Suppressor macrophage (primary cell): Measurements from ENCODE around the gene SNRNP25.

Experiments
- DNase-seq, 4 experiments: peaks; one replicate each; pipeline ENCODE4 v3.0.0-alpha.2; 2020 to 2022

SNRNP25 gene

GRCh38 chr16:63998-64913 is 10.6 kb downstream of the SNRNP25 start:
- DNase-seq, result no peak

GRCh38 chr16:64914-65255 is 11.3 kb downstream of the SNRNP25 start:
- no peak for DNase-seq

GRCh38 chr16:65745-66144 is 12.1 kb downstream of the SNRNP25 start:
- DNase-seq, result peak; percentile 87 to 94 (median 92)

- no peak for DNase-seq
These were observed 12.9 kb downstream of the SNRNP25 start for GRCh38 chr16:66309-67182.

GRCh38 chr16:67183-67791 is 13.7 kb downstream of the SNRNP25 start:
- no peak for DNase-seq

- DNase-seq, result no peak
These were observed 14.5 kb downstream of the SNRNP25 start for GRCh38 chr16:67884-68789.

- DNase-seq, result no peak
These were observed 15.6 kb downstream of the SNRNP25 start for GRCh38 chr16:69181-69580.

GRCh38 chr16:71210-71539 is 17.5 kb downstream of the SNRNP25 start:
- DNase-seq, result no peak

- peak in 2 of 4 experiments; percentile 37 to 55 for DNase-seq
These were observed 18.1 kb downstream of the SNRNP25 start for GRCh38 chr16:71540-72401.

GRCh38 chr16:72561-73548 is 19.2 kb downstream of the SNRNP25 start, which contains the start of gene RHBDF1:
RHBDF1 (minus strand) TSS chr16:72631; CDS start chr16:65015, 7,616 bp downstream.
- DNase-seq, result peak in 3 of 4 experiments; percentile 53 to 86 (median 79)

GRCh38 chr16:74051-74746 is 20.6 kb downstream of the SNRNP25 start:
- DNase-seq, result no peak

- DNase-seq, result no peak
These were observed 21.2 kb downstream of the SNRNP25 start for GRCh38 chr16:74747-75334.

GRCh38 chr16:75580-76501 is 22.2 kb downstream of the SNRNP25 start:
- peak; percentile 80 to 90 (median 86) for DNase-seq

- DNase-seq, result peak; percentile 36 to 65 (median 48)
These were observed 23.1 kb downstream of the SNRNP25 start for GRCh38 chr16:76535-77272.

GRCh38 chr16:77273-77806 is 23.7 kb downstream of the SNRNP25 start:
- DNase-seq, result peak; percentile 53 to 74 (median 67)

GRCh38 chr16:77807-78443 is 24.3 kb downstream of the SNRNP25 start, which contains the start of gene MPG:
MPG (plus strand) TSS chr16:78225; CDS start chr16:78310, 85 bp downstream.
- DNase-seq, result peak; percentile 90 to 95 (median 92)
